GM19463 (cell line): ENCODE data around the gene RPS2.
A peak's percentile ranks its signal among the peaks of the same experiment; 100 is the strongest.
"Not testable (repeated sequence)": the region's sequence is repeated elsewhere in the genome, so short reads cannot be mapped to it uniquely, and the experiment has no call there.

Experiments
- ATAC-seq: cut with Tn5 transposase; IDR thresholded peaks from one replicate; pipeline ENCODE4 v1.9.1; 2021; ENCODE audit warnings: mild to moderate bottlenecking, moderate library complexity; ENCODE audit not compliant: unreplicated experiment

The RPS2 gene

GRCh38 chr16:1964506-1965395 is at the start of gene RPS2:
Gene RPS2, minus strand, starts transcription at chr16:1964826. Its CDS starts 201 bp downstream, at chr16:1964625.
- peak; percentile 90 for ATAC-seq

- ATAC-seq: no peak
These were observed 48.9 kb upstream of the RPS2 start for GRCh38 chr16:2013527-2013926.

GRCh38 chr16:2011726-2012125 is 47.1 kb upstream of the RPS2 start:
- not testable (repeated sequence) for ATAC-seq

- peak; percentile 90 for ATAC-seq
These were observed 45.3 kb upstream of the RPS2 start, which contains the start of gene ZNF598 for GRCh38 chr16:2009791-2010510. Gene ZNF598, minus strand, starts transcription at chr16:2009821.

GRCh38 chr16:2009164-2009711 is 44.6 kb upstream of the RPS2 start:
- peak; percentile 26 for ATAC-seq

GRCh38 chr16:2008631-2009163 is 44.1 kb upstream of the RPS2 start:
- no peak for ATAC-seq

GRCh38 chr16:2008009-2008526 is 43.4 kb upstream of the RPS2 start:
- ATAC-seq: no peak

GRCh38 chr16:2007081-2007836 is 42.6 kb upstream of the RPS2 start:
- ATAC-seq: no peak

GRCh38 chr16:2006317-2006716 is 41.7 kb upstream of the RPS2 start:
- ATAC-seq: no peak

- no peak for ATAC-seq
These were observed 41.0 kb upstream of the RPS2 start for GRCh38 chr16:2005646-2006045.

GRCh38 chr16:2004795-2005517 is 40.3 kb upstream of the RPS2 start:
- no peak for ATAC-seq

GRCh38 chr16:2003827-2004641 is 39.4 kb upstream of the RPS2 start:
- peak; percentile 72 for ATAC-seq

- ATAC-seq: no peak
These were observed 38.7 kb upstream of the RPS2 start for GRCh38 chr16:2003231-2003826.

GRCh38 chr16:2002406-2003230 is 38.0 kb upstream of the RPS2 start:
- no peak for ATAC-seq

GRCh38 chr16:2001456-2002355 is 37.1 kb upstream of the RPS2 start:
- ATAC-seq: no peak

GRCh38 chr16:2001035-2001434 is 36.4 kb upstream of the RPS2 start:
- ATAC-seq: no peak
